Measurements from ENCODE around the gene ARHGEF25. TPM values are rescaled to one million over a fixed set of nuclear protein-coding genes. Genes with fewer than 3 reads are reported as not detected.

ARHGEF25 gene
- polyA plus RNA-seq, 3 donors = 26.7 to 31.4 (median 27.8) TPM

Other genes starting within 250 kb of the ARHGEF25 start
- 10 to 100 TPM; 60.6 to 67.5 (median 66.1) TPM for gene R3HDM2, start 180.4 kb upstream of the ARHGEF25 start, polyA plus RNA-seq (ENCODE audit: insufficient read length in 3 of 3)
- gene INHBC, start 176.7 kb upstream of the ARHGEF25 start, polyA plus RNA-seq (ENCODE audit: insufficient read length in 3 of 3) = under 1 TPM; 0.14 to 0.21 (median 0.20) TPM
- gene INHBE, start 156.1 kb upstream of the ARHGEF25 start, polyA plus RNA-seq (ENCODE audit: insufficient read length in 3 of 3) = under 1 TPM; 0.40 to 0.44 (median 0.42) TPM
- 10 to 100 TPM; 15.9 to 18.8 (median 16.5) TPM for gene GLI1, start 151.7 kb upstream of the ARHGEF25 start, polyA plus RNA-seq (ENCODE audit: insufficient read length in 3 of 3)
- gene ARHGAP9, start 131.6 kb upstream of the ARHGEF25 start, polyA plus RNA-seq (ENCODE audit: insufficient read length in 3 of 3) = 1 to 10 TPM; 1.9 to 2.3 (median 1.9) TPM
- 100 to 1,000 TPM; 108 to 110 (median 109) TPM for gene MARS1, start 123.4 kb upstream of the ARHGEF25 start, polyA plus RNA-seq (ENCODE audit: insufficient read length in 3 of 3)
- gene DDIT3, start 90.9 kb upstream of the ARHGEF25 start, polyA plus RNA-seq (ENCODE audit: insufficient read length in 3 of 3) = 10 to 100 TPM; 33.8 to 35.7 (median 35.3) TPM
- gene MBD6, start 88.6 kb upstream of the ARHGEF25 start, polyA plus RNA-seq (ENCODE audit: insufficient read length in 3 of 3) = 10 to 100 TPM; 36.8 to 44.8 (median 41.6) TPM
- 100 to 1,000 TPM; 163 to 179 (median 165) TPM for gene DCTN2, start 64.2 kb upstream of the ARHGEF25 start, polyA plus RNA-seq (ENCODE audit: insufficient read length in 3 of 3)
- under 1 TPM; 0.31 to 0.39 (median 0.32) TPM for gene KIF5A, start 61.4 kb upstream of the ARHGEF25 start, polyA plus RNA-seq (ENCODE audit: insufficient read length in 3 of 3)
- 10 to 100 TPM; 43.6 to 47.5 (median 44.8) TPM for gene PIP4K2C, start 20.2 kb upstream of the ARHGEF25 start, polyA plus RNA-seq (ENCODE audit: insufficient read length in 3 of 3)
- gene DTX3, start 6.6 kb upstream of the ARHGEF25 start, polyA plus RNA-seq (ENCODE audit: insufficient read length in 3 of 3) = 10 to 100 TPM; 44.4 to 51.8 (median 47.0) TPM
- gene B4GALNT1, start 21.8 kb downstream of the ARHGEF25 start, polyA plus RNA-seq (ENCODE audit: insufficient read length in 3 of 3) = under 1 TPM; 0.37 to 0.75 (median 0.64) TPM
- 100 to 1,000 TPM; 225 to 234 (median 233) TPM for gene OS9, start 82.7 kb downstream of the ARHGEF25 start, polyA plus RNA-seq (ENCODE audit: insufficient read length in 3 of 3)
- gene AGAP2, start 127.3 kb downstream of the ARHGEF25 start, polyA plus RNA-seq (ENCODE audit: insufficient read length in 3 of 3) = 1 to 10 TPM in 2 of 3 donors, under 1 TPM in 1; 0.68 to 1.9 (median 1.2) TPM
- gene TSPAN31, start 133.6 kb downstream of the ARHGEF25 start, polyA plus RNA-seq (ENCODE audit: insufficient read length in 3 of 3) = 100 to 1,000 TPM in 2 of 3 donors, 10 to 100 TPM in 1; 97.4 to 110 (median 109) TPM
- 100 to 1,000 TPM; 219 to 251 (median 232) TPM for gene CDK4, start 140.9 kb downstream of the ARHGEF25 start, polyA plus RNA-seq (ENCODE audit: insufficient read length in 3 of 3)
- gene MARCHF9, start 143.7 kb downstream of the ARHGEF25 start, polyA plus RNA-seq (ENCODE audit: insufficient read length in 3 of 3) = 10 to 100 TPM; 15.6 to 18.0 (median 15.6) TPM
- gene CYP27B1, start 155.6 kb downstream of the ARHGEF25 start, polyA plus RNA-seq (ENCODE audit: insufficient read length in 3 of 3) = 1 to 10 TPM in 1 of 3 donors, under 1 TPM in 2; 0.80 to 1.0 (median 0.82) TPM
- 10 to 100 TPM; 31.6 to 33.1 (median 33.0) TPM for gene METTL1, start 160.7 kb downstream of the ARHGEF25 start, polyA plus RNA-seq (ENCODE audit: insufficient read length in 3 of 3)
- 10 to 100 TPM; 10.1 to 12.5 (median 11.7) TPM for gene EEF1AKMT3, start 161.2 kb downstream of the ARHGEF25 start, polyA plus RNA-seq (ENCODE audit: insufficient read length in 3 of 3)
- gene TSFM, start 171.4 kb downstream of the ARHGEF25 start, polyA plus RNA-seq (ENCODE audit: insufficient read length in 3 of 3) = 10 to 100 TPM; 36.3 to 45.5 (median 42.2) TPM
- 1 to 10 TPM; 7.3 to 7.7 (median 7.4) TPM for gene AVIL, start 207.3 kb downstream of the ARHGEF25 start, polyA plus RNA-seq (ENCODE audit: insufficient read length in 3 of 3)
- 100 to 1,000 TPM; 258 to 263 (median 262) TPM for gene CTDSP2, start 235.3 kb downstream of the ARHGEF25 start, polyA plus RNA-seq (ENCODE audit: insufficient read length in 3 of 3)

Data from right renal cortex interstitium (tissue), 3 donors.